Breast epithelium (tissue), 4 donors: ENCODE data around the gene LYRM4. TPM values are rescaled to one million over a fixed set of nuclear protein-coding genes. Genes with fewer than 3 reads are reported as not detected.
A peak's percentile ranks its signal among the peaks of the same experiment; 100 is the strongest.

ENCODE experiments used
- DNase-seq, 2 donors: peaks; one replicate each; pipeline ENCODE4 v3.0.0-alpha.2; 2019; ENCODE audit warnings: low spot score in 2 of 2
- H3K27ac ChIP-seq, 2 donors: fragments of 200-600 bp; sonication (generic) in 1 of 2; one replicate each; pipeline ENCODE4 v1.5.1; 2016 to 2019; ENCODE audit warnings: mild to moderate bottlenecking in 1 of 2
- H3K27me3 ChIP-seq, 2 donors: fragments of 200-600 bp; sonication (generic) in 1 of 2; one replicate each; pipeline versions ENCODE4 v1.5.1 to v1.6.0; 2017 to 2019; ENCODE audit warnings: control low read depth in 1 of 2, mild to moderate bottlenecking in 1 of 2
- H3K36me3 ChIP-seq: fragments of 200-600 bp; one replicate; pipeline ENCODE4 v1.5.1; 2019
- H3K4me1 ChIP-seq, 2 donors: fragments of 200-600 bp; sonication (generic); one replicate each; pipeline ENCODE4 v1.5.1; 2016 to 2019; ENCODE audit warnings: control low read depth in 1 of 2
- H3K4me3 ChIP-seq, 3 donors: fragments of 200-600 bp; sonication (generic); 1 replicate in 2 of 3; 2 replicates in 1 of 3; pipeline ENCODE4 v1.5.1; 2016 to 2019; ENCODE audit warnings: mild to moderate bottlenecking in 3 of 3, moderate library complexity in 2 of 3
- H3K9me3 ChIP-seq, 2 donors: fragments of 200-600 bp; sonication (generic) in 1 of 2; one replicate each; pipeline ENCODE4 v1.5.1; 2016 to 2019; ENCODE audit warnings: control low read depth in 1 of 2
- CTCF ChIP-seq, 3 donors: fragments of 450-650 bp; IDR thresholded peaks; one replicate each; pipeline ENCODE4 v1.5.1; 2016 to 2017; ENCODE audit warnings: antibody characterized with exemption in 3 of 3, mild to moderate bottlenecking in 3 of 3, moderate library complexity in 3 of 3
- POLR2A ChIP-seq: fragments of 450-650 bp; IDR thresholded peaks from one replicate; pipeline ENCODE4 v1.6.1; 2016; ENCODE audit warnings: antibody characterized with exemption, mild to moderate bottlenecking, moderate library complexity
- POLR2AphosphoS5 ChIP-seq, 3 donors: sonication (generic); formaldehyde crosslinking; IDR thresholded peaks; one replicate each; pipeline ENCODE4 v1.6.1; 2017; ENCODE audit warnings: antibody characterized with exemption in 3 of 3
- intact Hi-C: fragments of 100-400 bp; cut with DNase I; formaldehyde crosslinking; loops from one replicate; pipeline ENCODE4 v1.15.1; 2023; ENCODE audit warnings: low total_unique reads
- total RNA-seq, 3 donors: library from RNA; depleted of rRNA; stranded (reverse); fragments of >200 nt; gene quantifications; one replicate each; pipeline ENCODE4 v1.1.0, GENCODE V29; 2016

LYRM4 gene
- total RNA-seq, 3 donors from 2014 or later = 24.4 to 38.0 (median 25.0) TPM

- no peaks in the 10 kb centered on the region for H3K36me3 ChIP-seq
- no peak overlapping the region for H3K27ac ChIP-seq
- no peaks in the 10 kb centered on the region for H3K9me3 ChIP-seq
- H3K27me3 ChIP-seq = no peaks in the 10 kb centered on the region
- intact Hi-C loops = no loop called here
- H3K4me1 ChIP-seq = no peaks in the 10 kb centered on the region
- TF ChIP-seq POLR2AphosphoS5 (IDR thresholded peaks at IDR 0.05) = no peak
- TF ChIP-seq POLR2A = no peak
- TF ChIP-seq CTCF (IDR thresholded peaks at IDR 0.05) = no peak
- no peak overlapping the region for H3K4me3 ChIP-seq
- no peak for DNase-seq
These were observed 5.7 kb upstream of the LYRM4 start for GRCh38 chr6:5266423-5266822.

GRCh38 chr6:5261545-5262109 lies 877 bp upstream of the LYRM4 start:
- DNase-seq = no peak
- Histone ChIP-seq H3K27me3 (no peaks in the 10 kb centered on the region), H3K27ac (peak overlapping the region; percentile 98), H3K9me3 (no peaks in the 10 kb centered on the region), H3K4me3 (peak overlapping the region; percentile 71 to 79 (median 78)), H3K4me1 (no peaks in the 10 kb centered on the region), H3K36me3 (no peaks in the 10 kb centered on the region)
- intact Hi-C loops = no loop called here
- TF ChIP-seq POLR2AphosphoS5 (IDR thresholded peaks at IDR 0.05) = no peak
- no peak for TF ChIP-seq POLR2A
- TF ChIP-seq CTCF (IDR thresholded peaks at IDR 0.05) = no peak

- no peaks in the 10 kb centered on the region for H3K9me3 ChIP-seq
- no peaks in the 10 kb centered on the region for H3K27me3 ChIP-seq
- peak; percentile 52 to 55 for DNase-seq
- peak overlapping the region; percentile 71 to 79 (median 78) for H3K4me3 ChIP-seq
- H3K4me1 ChIP-seq = no peaks in the 10 kb centered on the region
- intact Hi-C loops = no loop called here
- H3K27ac ChIP-seq = peak overlapping the region; percentile 98
- no peak for TF ChIP-seq CTCF (IDR thresholded peaks at IDR 0.05)
- TF ChIP-seq POLR2A = no peak
- TF ChIP-seq POLR2AphosphoS5 (IDR thresholded peaks at IDR 0.05) = no peak
- H3K36me3 ChIP-seq = no peaks in the 10 kb centered on the region
These were observed 584 bp downstream of the LYRM4 start for GRCh38 chr6:5260111-5260620.

GRCh38 chr6:5259428-5259827 lies 1.3 kb downstream of the LYRM4 start:
- intact Hi-C loops = no loop called here
- no peak overlapping the region for H3K27ac ChIP-seq
- TF ChIP-seq POLR2AphosphoS5 (IDR thresholded peaks at IDR 0.05) (no peak), POLR2A (no peak)

GRCh38 chr6:5257400-5257799 lies 3.4 kb downstream of the LYRM4 start:
- no peak for TF ChIP-seq POLR2A
- TF ChIP-seq CTCF (IDR thresholded peaks at IDR 0.05) = no peak
- TF ChIP-seq POLR2AphosphoS5 (IDR thresholded peaks at IDR 0.05) = no peak
- intact Hi-C loops = no loop called here
- Histone ChIP-seq H3K9me3 (no peaks in the 10 kb centered on the region), H3K36me3 (no peaks in the 10 kb centered on the region), H3K4me3 (no peak overlapping the region), H3K27ac (no peak overlapping the region), H3K27me3 (no peaks in the 10 kb centered on the region), H3K4me1 (no peaks in the 10 kb centered on the region)
- DNase-seq = no peak

More at GRCh38 chr6:5259428-5259827, 1.3 kb downstream of the LYRM4 start:
- Histone ChIP-seq H3K9me3 (no peaks in the 10 kb centered on the region), H3K4me3 (peak overlapping the region in 2 of 3 donors; percentile 71 to 79), H3K27me3 (no peaks in the 10 kb centered on the region), H3K36me3 (no peaks in the 10 kb centered on the region), H3K4me1 (no peaks in the 10 kb centered on the region)
- DNase-seq = no peak
